Astrocyte (in vitro differentiated cells and primary cell): ENCODE results near the gene LMNTD2. TPM values are rescaled to one million over a fixed set of nuclear protein-coding genes. Genes with fewer than 3 reads are reported as not detected.
A peak's percentile ranks its signal among the peaks of the same experiment; 100 is the strongest.

Source experiments
- DNase-seq: peaks from one replicate; pipeline ENCODE4 v3.0.0-alpha.2; 2010; ENCODE audit warnings: low read depth
- FAIRE-seq: peaks from 2 replicates; lab custom pipeline; 2011; peaks lifted over from hg19 to GRCh38; lab: Jason Lieb, UNC
- H2AFZ ChIP-seq: 2 replicates; pipeline ENCODE4 v1.6.0; 2012; ENCODE audit warnings: low read depth, low read length, inconsistent platforms
- H3K27ac ChIP-seq: 2 replicates; pipeline ENCODE4 v1.5.1; 2011; ENCODE audit warnings: low read depth, low read length, inconsistent platforms
- H3K27me3 ChIP-seq: 2 replicates; pipeline ENCODE4 v1.6.0; 2011; ENCODE audit warnings: low read length, inconsistent platforms; ENCODE audit not compliant: insufficient read depth
- H3K36me3 ChIP-seq: 2 replicates; pipeline ENCODE4 v1.5.1; 2011; ENCODE audit warnings: low read length, inconsistent platforms; ENCODE audit not compliant: insufficient read depth
- H3K4me1 ChIP-seq: 2 replicates; pipeline ENCODE4 v1.5.1; 2011; ENCODE audit warnings: low read length, inconsistent platforms; ENCODE audit not compliant: insufficient read depth
- H3K4me2 ChIP-seq: 2 replicates; pipeline ENCODE4 v1.6.0; 2012; ENCODE audit warnings: low read length, inconsistent platforms
- H3K4me3 ChIP-seq: 2 replicates; pipeline ENCODE4 v1.5.1; 2011; ENCODE audit warnings: low read depth, mild to moderate bottlenecking, low read length, inconsistent platforms; ENCODE audit not compliant: insufficient read depth
- H3K79me2 ChIP-seq: 2 replicates; pipeline ENCODE4 v1.6.0; 2012; ENCODE audit warnings: mild to moderate bottlenecking, low read length, inconsistent platforms; ENCODE audit not compliant: insufficient read depth
- H3K9ac ChIP-seq: 2 replicates; pipeline ENCODE4 v1.6.0; 2012; ENCODE audit warnings: mild to moderate bottlenecking, low read length, inconsistent platforms
- H3K9me3 ChIP-seq: 2 replicates; pipeline ENCODE4 v1.5.1; 2012; ENCODE audit warnings: low read depth, mild to moderate bottlenecking, low read length, inconsistent platforms; ENCODE audit not compliant: insufficient read depth
- H4K20me1 ChIP-seq: 2 replicates; pipeline ENCODE4 v1.6.0; 2012; ENCODE audit warnings: low read length, inconsistent platforms; ENCODE audit not compliant: insufficient read depth
- H3K27ac Mint-ChIP-seq: one replicate; pipeline ENCODE4 v1.8.0; 2021; ENCODE audit warnings: mild to moderate bottlenecking, mixed read lengths; ENCODE audit not compliant: unreplicated experiment
- H3K27me3 Mint-ChIP-seq: one replicate; pipeline ENCODE4 v1.8.0; 2021; ENCODE audit warnings: low read depth, mixed read lengths; ENCODE audit not compliant: unreplicated experiment
- H3K36me3 Mint-ChIP-seq: one replicate; pipeline ENCODE4 v1.8.0; 2021; ENCODE audit warnings: low read depth, mixed read lengths; ENCODE audit not compliant: unreplicated experiment
- H3K4me1 Mint-ChIP-seq: one replicate; pipeline ENCODE4 v1.8.0; 2021; ENCODE audit warnings: low read depth, mixed read lengths; ENCODE audit not compliant: unreplicated experiment
- H3K4me3 Mint-ChIP-seq: one replicate; pipeline ENCODE4 v1.8.0; 2021; ENCODE audit warnings: mild to moderate bottlenecking, moderate library complexity, mixed read lengths; ENCODE audit not compliant: unreplicated experiment
- H3K9me3 Mint-ChIP-seq: one replicate; pipeline ENCODE4 v1.8.0; 2021; ENCODE audit warnings: mild to moderate bottlenecking, mixed read lengths; ENCODE audit not compliant: unreplicated experiment
- EZH2 ChIP-seq: IDR thresholded peaks from 2 replicates; pipeline ENCODE4 v1.6.1; 2012; ENCODE audit warnings: mild to moderate bottlenecking, low read length, inconsistent platforms; ENCODE audit not compliant: insufficient read depth
- total RNA-seq: library from RNA; stranded (reverse); gene quantifications from 2 replicates; pipeline ENCODE4 v1.2.1, GENCODE V29; 2021
- TF ChIP-seq, protein P1 (sequence below): IDR thresholded peaks from 2 replicates; pipeline ENCODE4 v1.5.1; 2011; ENCODE audit warnings: low read depth, mild to moderate bottlenecking, inconsistent platforms, low read length, moderate library complexity; ENCODE audit not compliant: insufficient read depth

LMNTD2 gene
- total RNA-seq, 1 donor from 2014 or later = 2.8 TPM

DNA sequence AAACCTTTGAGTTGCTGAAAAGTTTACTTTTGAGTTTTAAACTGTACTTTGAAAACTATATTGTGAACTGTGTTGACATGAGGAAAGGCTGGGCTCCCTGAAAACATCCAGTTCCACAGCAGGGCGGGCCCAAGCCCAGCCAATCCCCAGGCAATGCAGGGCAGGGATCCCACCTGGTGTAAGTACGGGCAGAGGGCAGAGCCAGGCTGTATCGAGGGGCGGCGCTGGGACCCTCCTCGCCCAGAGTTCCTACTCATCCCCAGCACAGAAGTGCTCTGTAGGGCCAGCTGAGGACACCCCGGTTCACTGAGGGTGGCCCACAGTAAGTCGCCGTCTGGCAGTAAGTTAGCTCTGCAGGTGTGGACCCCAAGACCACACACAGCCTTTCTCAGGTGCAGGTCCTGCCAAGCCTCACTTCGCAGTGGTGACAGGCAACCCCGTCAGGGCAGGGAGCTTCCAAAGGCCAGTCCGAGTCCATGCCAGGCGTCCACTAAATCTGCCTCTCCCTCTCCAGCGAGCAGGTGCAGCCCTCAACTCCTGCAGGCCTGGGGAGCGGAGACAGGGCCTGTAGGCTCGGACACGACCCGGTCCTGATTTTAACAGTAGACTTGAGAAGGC is 6.6 kb upstream of the LMNTD2 start:
- Histone ChIP-seq H3K4me3 (no peak overlapping the region), H3K9me3 (no peaks in the 10 kb centered on the region), H3K4me2 (peak overlapping the region; percentile 90), H3K27me3 (no peaks in the 10 kb centered on the region), H3K4me1 (peaks cover 7% of the 10 kb centered on the region), H3K36me3 (no peaks in the 10 kb centered on the region), H3K79me2 (no peaks in the 10 kb centered on the region), H2AFZ (no peak overlapping the region), H3K9ac (no peak overlapping the region), H3K27ac (no peak overlapping the region), H4K20me1 (no peaks in the 10 kb centered on the region)
- FAIRE-seq (no peak), DNase-seq (no peak)
- no peak for TF ChIP-seq EZH2
- TF ChIP-seq, protein P1, sequence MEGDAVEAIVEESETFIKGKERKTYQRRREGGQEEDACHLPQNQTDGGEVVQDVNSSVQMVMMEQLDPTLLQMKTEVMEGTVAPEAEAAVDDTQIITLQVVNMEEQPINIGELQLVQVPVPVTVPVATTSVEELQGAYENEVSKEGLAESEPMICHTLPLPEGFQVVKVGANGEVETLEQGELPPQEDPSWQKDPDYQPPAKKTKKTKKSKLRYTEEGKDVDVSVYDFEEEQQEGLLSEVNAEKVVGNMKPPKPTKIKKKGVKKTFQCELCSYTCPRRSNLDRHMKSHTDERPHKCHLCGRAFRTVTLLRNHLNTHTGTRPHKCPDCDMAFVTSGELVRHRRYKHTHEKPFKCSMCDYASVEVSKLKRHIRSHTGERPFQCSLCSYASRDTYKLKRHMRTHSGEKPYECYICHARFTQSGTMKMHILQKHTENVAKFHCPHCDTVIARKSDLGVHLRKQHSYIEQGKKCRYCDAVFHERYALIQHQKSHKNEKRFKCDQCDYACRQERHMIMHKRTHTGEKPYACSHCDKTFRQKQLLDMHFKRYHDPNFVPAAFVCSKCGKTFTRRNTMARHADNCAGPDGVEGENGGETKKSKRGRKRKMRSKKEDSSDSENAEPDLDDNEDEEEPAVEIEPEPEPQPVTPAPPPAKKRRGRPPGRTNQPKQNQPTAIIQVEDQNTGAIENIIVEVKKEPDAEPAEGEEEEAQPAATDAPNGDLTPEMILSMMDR = no peak
- H3K27me3 Mint-ChIP-seq = no peaks in the 10 kb centered on the region
- peaks cover 8% of the 10 kb centered on the region for H3K36me3 Mint-ChIP-seq
- H3K4me1 Mint-ChIP-seq = peaks cover 3% of the 10 kb centered on the region
- peak overlapping the region; percentile 87 for H3K4me3 Mint-ChIP-seq
- peak overlapping the region; percentile 51 for H3K27ac Mint-ChIP-seq
- H3K9me3 Mint-ChIP-seq = no peaks in the 10 kb centered on the region

DNA sequence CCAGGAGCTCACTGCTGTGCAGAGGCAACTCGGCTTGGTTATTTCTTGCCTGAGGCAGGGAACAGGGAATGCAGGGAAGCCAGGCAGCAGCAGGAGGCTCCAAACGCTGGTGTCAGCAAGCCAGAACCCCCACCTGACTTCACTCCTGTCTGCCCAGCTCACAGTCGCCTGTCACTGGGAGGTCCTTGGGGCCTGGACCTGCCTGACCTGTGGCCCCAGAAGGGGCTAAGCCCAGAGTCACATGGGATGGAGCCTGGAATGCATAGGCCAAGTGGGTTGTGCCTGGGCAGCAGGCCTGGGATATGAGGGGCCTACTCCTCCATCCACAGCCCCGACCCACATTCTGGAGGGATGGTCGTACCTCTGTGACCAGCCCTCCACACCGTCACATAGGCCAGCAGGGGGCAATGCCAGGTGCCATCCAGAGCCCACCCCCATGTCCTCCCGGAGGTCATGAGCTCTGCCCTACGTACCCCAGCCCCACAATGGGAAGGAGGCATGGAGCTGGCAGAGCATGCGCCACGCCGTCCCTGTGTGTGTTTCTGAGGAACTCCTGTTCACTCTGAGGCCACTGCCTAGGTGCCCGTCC is 5.5 kb upstream of the LMNTD2 start:
- Mint-ChIP-seq H3K9me3 (no peaks in the 10 kb centered on the region), H3K27ac (no peak overlapping the region), H3K27me3 (no peaks in the 10 kb centered on the region), H3K4me3 (peak overlapping the region; percentile 60), H3K4me1 (peaks cover 3% of the 10 kb centered on the region), H3K36me3 (peaks cover 8% of the 10 kb centered on the region)
- Histone ChIP-seq H3K27me3 (no peaks in the 10 kb centered on the region), H3K4me3 (no peak overlapping the region), H3K79me2 (no peaks in the 10 kb centered on the region), H3K4me1 (peaks cover 8% of the 10 kb centered on the region), H3K27ac (no peak overlapping the region), H3K9ac (no peak overlapping the region), H3K36me3 (no peaks in the 10 kb centered on the region), H3K9me3 (no peaks in the 10 kb centered on the region), H3K4me2 (no peak overlapping the region), H2AFZ (no peak overlapping the region), H4K20me1 (no peaks in the 10 kb centered on the region)
- DNase-seq (no peak), FAIRE-seq (no peak)
- TF ChIP-seq, protein P1 = no peak
- no peak for TF ChIP-seq EZH2
